NCI-H1417 (cell line): ENCODE data around the gene SLC39A2.
A peak's percentile ranks its signal among the peaks of the same experiment; 100 is the strongest.
"Not testable (repeated sequence)": the region's sequence is repeated elsewhere in the genome, so short reads cannot be mapped to it uniquely, and the experiment has no call there.

Experiments used
- DNase-seq, 3 experiments: peaks; one replicate each; lab custom pipeline; 2025; lab: John Stamatoyannopoulos, UW

Gene SLC39A2

GRCh38 chr14:20997115-20997514 lies 2.0 kb upstream of the SLC39A2 start:
- DNase-seq: no peak

DNA sequence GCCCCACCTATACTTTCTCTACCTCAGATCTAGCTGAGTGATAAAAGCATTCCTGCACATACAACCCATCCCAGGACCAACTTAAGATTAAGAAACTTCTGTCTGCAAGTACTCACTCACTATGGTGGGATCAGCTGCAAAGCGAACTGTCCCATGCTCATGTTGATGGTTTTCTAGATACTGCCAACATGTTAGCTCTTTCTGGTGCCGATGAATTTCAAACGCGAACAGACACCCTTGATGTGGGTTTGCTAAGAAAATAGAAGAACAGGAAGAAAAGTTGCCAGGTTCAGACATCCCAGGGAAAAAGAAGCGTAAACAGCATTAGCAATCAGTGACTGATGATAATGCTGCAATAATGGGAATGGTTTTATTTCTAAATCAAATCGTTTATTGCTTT lies 1.5 kb upstream of the SLC39A2 start:
- DNase-seq: no peak

DNA sequence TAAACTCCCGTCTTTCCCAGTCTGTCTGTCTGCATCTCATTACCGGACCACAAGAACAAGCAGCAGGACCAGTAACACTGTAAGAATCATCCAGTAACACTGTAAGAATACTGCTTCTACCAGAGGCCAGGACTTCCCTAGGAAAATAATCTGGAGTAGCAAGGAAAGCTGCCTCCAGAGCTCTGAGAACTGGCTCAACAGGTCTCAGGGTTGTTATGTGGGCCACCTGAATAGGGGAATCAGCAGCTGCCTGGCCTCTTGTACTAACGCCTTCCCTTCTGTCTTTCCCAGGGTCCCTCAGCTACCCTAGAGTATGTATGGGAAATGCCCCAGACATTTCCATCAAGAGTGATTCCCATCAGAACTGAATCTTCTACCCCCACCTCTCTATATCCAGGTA lies 954 bp upstream of the SLC39A2 start:
- DNase-seq: no peak

- no peak for DNase-seq
These were observed 498 bp downstream of the SLC39A2 start for GRCh38 chr14:20999591-20999990.

DNA sequence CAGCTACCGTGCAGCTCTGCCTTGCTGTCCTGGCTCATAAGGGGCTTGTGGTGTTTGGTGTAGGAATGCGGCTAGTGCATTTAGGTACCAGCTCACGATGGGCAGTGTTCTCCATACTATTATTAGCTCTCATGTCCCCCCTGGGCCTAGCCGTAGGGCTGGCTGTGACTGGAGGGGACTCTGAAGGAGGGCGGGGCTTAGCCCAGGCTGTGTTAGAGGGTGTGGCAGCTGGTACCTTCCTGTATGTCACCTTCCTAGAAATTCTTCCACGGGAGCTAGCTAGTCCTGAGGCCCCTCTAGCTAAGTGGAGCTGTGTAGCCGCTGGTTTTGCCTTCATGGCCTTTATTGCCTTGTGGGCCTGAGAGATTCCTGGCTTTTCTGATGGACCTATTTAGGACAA lies 2.1 kb downstream of the SLC39A2 start:
- no peak for DNase-seq

GRCh38 chr14:21003788-21004346 lies 4.8 kb downstream of the SLC39A2 start:
- DNase-seq: no peak

DNA sequence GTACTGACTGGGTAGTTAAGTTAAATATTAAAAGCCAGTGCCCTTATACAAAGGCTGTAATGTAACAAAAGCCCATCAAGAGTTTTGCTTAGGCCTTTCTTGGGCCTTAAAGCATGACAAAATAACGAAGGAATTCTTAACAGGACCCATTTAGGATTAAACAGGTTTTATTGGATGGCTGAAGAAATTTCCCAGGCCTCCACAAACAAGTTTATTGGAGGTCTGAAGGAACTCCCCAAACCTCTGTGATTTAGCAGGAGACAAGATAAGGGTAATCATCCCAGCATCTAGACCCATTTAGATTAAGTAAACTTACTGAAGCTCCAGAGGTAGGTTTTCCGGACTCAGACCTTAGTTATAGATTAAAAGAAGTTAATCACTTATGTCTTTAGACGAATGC lies 10.6 kb downstream of the SLC39A2 start:
- not testable (repeated sequence) for DNase-seq

GRCh38 chr14:21011136-21011535 lies 12.0 kb downstream of the SLC39A2 start:
- DNase-seq: no peak

DNA sequence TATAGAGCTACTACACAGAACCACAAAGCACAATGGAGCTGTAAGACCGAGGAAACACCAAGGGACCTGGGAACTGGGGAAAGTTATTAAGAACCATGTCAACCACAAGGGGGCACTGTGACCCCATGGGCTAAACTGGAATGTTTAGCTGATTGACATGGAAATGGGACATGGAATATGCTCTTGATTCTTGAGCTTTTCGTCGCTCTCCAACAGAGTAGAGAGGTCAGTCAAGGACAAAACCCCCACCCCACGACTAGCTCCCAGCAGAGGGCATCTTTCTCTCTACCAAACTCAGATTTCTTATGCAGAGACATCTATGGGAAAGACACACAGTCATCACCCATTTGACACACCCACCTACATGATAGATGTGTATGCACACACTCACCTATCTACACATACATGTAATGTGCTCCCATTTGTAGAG lies 15.7 kb downstream of the SLC39A2 start:
- peak; percentile 73 to 95 (median 92) for DNase-seq

DNA sequence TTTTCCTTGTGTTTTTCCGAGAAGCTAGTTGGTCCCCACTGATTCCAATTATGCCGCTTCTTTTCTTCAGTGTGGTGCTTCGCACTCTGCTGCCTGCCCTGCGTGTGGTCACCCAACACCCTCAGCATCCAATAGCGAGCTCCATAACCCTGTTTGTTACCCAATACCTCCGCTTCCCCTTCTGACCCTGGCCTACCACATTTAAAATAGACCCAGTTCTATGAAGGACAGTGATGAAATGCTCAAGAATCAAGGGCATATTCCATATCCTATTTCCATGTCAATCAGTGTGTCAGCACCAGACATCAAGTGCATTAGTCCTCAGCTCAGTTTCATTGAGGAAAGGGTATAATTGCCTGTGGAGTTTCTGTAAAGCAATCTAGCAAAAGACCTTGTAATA lies 16.2 kb downstream of the SLC39A2 start:
- DNase-seq: no peak

GRCh38 chr14:21016413-21017190 lies 17.5 kb downstream of the SLC39A2 start:
- no peak for DNase-seq

DNA sequence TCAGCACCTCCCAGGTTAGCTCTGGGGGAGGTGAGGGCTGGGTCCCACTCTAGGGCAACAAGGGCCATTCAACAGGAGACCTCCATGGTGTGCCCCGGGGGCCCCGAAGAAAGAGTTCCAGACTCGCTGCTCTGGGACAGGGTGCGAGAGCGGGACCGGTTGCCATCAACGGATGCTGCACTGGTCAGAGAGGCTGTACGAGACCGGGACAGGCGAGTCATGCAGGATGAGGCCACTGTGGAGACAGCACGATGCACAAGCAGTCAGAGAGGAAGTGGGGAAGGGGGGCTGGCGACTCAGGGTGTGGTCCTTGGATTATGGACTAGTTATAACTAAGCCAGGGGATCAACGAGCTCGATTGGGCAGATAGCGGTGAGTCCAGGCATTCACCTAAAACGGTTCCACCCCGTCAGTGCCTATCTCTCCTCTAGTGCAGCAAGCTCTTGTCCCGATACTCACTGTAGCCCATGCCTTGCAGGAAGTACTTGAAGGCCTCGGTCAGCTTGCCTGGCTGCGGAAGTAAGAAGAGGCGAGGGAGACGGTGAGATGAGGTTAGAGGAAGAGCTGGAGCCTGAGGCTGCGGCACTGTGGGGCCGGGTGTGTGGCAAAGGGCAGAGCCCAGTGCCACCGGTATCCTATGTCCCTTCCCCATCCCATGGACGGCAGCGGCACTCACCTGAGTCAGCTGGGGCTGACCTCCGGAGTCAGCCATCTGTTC lies 18.6 kb downstream of the SLC39A2 start:
- no peak for DNase-seq

DNA sequence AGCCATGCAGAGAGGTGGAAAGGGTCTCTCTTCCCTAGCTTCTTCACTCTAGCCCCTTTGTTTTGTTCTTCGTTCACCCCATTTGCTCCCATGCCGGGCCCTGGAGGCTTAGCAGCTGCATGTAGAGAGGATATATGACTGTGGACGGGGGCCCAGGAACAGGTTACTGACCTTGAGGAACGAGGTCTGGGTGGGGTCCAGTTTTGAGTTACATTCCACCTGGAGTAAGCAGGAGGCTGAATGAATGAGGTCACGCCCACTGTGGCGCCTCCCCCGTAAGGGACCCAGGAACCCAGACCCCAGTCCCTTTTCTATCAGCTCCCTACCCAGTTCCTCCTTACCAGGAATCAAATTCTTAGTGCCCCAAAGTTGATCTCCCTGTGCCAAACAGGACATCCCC lies 19.2 kb downstream of the SLC39A2 start:
- DNase-seq: no peak

DNA sequence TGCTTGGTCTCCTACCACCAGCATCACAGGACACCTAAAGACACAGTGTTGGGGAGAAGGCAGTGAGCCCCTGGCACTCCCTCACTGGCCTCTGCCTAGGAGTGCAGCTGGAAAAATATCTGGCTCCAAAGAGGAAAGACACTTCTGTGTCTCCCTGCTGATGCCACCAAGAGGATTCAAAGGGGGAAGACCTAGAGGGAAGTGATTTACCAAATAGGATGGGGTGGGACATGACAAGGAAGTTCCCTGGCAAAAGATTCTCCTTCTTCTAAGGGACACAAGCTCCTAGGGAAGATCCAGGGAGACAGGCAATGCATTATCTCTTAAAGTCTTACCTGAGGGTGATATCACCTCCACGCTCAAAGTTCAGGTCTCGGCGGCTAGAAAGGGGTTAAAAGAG lies 19.7 kb downstream of the SLC39A2 start:
- DNase-seq: no peak

GRCh38 chr14:21019366-21019765 lies 20.3 kb downstream of the SLC39A2 start:
- no peak for DNase-seq

DNA sequence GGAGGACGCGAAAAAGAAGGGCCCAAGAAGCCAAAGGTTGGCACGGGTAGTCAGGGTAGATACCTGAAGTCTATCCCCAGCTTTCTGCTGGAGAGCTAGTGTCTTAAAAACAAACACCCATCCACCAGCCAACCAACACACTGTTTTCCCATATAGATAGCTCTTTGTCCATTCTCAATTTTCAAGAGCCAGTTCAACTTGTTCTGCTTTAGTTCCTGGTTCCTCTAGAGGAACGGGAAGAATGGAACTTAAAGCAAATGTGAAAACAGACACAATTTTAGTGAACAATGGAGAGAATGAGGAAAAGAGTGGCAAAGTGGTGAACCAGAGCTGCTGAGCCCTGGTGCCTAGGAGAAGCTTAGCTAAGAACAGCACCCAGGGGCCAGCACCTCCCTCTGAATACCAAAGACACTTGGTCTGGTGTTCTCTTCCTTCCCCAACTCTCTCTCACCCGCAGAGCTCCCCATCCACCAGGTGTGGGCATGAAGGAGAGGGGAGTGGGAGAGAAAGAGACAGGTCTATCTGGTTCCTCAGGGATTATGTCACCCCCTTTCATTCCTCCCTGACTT lies 22.0 kb downstream of the SLC39A2 start:
- DNase-seq: no peak

DNA sequence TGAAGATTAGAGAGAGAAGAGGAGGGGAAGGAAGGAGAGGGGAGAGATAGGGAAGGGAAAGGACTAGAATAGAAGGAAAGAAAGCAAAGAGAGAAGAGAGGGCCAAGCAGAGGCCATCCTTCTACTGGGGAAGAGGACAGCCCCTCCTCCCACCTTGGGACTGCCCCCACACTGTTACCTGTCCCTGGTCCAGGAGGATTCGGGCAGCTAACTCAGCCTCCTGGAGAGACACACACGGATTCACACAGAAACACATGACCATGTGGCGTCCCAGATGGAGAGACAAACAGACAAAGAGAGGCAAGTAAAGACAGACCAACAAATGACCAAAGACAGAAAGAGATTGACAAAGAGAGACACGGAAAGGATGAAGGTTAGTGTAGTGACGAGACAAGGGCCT lies 23.6 kb downstream of the SLC39A2 start:
- DNase-seq: no peak

- no peak for DNase-seq
These were observed 24.1 kb downstream of the SLC39A2 start for GRCh38 chr14:21023174-21023573.

DNA sequence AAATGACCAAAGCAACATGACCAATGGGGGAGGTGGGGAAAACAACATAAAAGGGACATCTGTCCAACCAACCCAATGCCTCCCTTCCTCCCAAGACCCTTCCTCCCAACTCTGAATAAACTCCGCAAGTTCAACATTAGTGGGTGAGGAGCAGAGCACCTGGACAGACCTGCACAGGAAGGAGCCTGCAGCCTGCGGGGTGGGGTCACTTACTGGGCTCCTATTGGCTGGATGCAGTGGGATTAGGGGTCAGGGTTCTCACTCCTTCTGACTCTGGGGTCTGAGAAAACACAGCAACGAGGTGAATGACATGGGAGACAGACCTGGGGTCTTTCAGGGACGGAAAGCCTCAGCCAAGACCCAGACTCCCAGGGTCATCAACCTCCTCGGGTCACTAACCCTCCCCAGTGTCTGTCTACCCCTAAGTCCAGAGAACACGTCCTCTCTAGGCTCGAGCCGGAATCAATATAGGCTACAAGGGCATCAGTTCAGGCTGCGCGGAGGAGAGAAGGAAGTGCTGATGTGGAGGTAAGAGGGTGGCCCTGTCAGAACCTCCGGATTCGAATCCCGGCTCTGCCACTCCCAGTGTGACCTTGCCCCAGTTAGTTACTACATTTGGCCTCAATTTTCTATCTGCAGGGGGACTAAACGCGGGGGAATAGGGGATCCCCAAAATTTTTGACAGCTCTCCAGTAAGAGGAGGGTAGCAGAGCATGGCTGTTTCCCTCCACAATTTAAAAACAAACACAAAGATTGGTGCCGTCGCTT lies 24.9 kb downstream of the SLC39A2 start:
- peak in 1 of 3 experiments; percentile 23 for DNase-seq

DNA sequence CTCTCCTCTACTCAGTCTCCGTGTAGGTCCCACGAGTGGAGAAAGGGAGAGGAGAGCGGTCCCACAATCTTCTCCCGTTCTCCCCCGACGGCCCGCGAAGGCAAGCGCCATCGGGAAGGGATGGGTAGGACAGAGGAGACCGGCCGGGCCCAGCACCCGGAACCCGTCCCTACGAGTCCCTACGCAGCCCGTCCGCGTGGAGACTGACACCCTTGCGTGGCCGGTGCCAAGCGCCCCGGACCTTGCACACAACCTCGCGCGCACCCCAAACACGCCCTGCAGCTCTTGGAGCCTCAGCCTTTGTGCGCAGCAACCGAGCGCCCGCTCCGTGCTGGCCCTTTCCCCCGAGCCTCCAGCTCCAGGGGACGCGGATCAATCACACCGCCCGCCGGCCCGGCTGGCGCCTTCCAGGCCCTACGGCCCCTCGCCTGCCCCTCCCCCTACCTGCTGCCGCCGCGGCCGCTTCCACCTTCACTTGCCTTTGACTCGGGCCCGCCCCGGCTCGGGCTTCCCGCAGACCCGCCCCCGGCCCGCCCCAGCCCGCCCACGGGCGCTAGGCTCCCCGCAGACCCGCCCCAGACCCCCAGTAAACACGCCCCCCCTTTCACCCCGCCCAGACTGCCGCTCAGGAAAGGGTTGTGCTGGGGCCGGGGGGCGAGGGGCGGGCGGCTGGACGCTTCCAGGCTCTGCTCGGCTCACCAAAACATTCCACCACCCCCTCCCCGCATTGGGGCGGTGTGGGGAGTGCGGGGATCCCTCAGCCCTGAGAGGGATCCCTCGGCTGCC lies 25.7 kb downstream of the SLC39A2 start, which contains the start of gene NDRG2:
Gene NDRG2 (minus strand): TSS at position 477 of the 786 bp plus-strand sequence. CDS start 1,746 bp downstream, outside the sequence.
- peak; percentile 50 to 78 (median 73) for DNase-seq
